Astrocyte of the cerebellum (primary cell): ENCODE results near the gene NDST4.

Source experiments
- DNase-seq: peaks from one replicate; pipeline ENCODE4 v3.0.0-alpha.2; 2011; ENCODE audit warnings: low read depth
- H3K4me3 ChIP-seq: 2 replicates; pipeline ENCODE4 v1.5.1; 2011; ENCODE audit warnings: mild to moderate bottlenecking, low read depth, low read length, moderate library complexity
- CTCF ChIP-seq: IDR thresholded peaks from 2 replicates; pipeline ENCODE4 v1.5.1; 2012; ENCODE audit warnings: low read length, low read depth, moderate library complexity, mild to moderate bottlenecking; ENCODE audit errors: missing control alignments
- in situ Hi-C: cut with HindIII; loops from 2 replicates; pipeline ENCODE4 v1.10.0; 2017; ENCODE audit warnings: low sequenced_read_pairs

The NDST4 gene

GRCh38 chr4:114830628-114831027 is 282.8 kb downstream of the NDST4 start:
- DNase-seq: no peak
- no peak overlapping the region for H3K4me3 ChIP-seq
- in situ Hi-C loops: no loop called here
- TF ChIP-seq CTCF: no peak

GRCh38 chr4:114827651-114828050 is 285.8 kb downstream of the NDST4 start:
- TF ChIP-seq CTCF: no peak
- DNase-seq: no peak
- in situ Hi-C loops: no loop called here
- no peak overlapping the region for H3K4me3 ChIP-seq

- no peak for TF ChIP-seq CTCF
- in situ Hi-C loops: no loop called here
- H3K4me3 ChIP-seq: no peak overlapping the region
- no peak for DNase-seq
These were observed 297.7 kb downstream of the NDST4 start for GRCh38 chr4:114815760-114816159.

GRCh38 chr4:114813961-114814360 is 299.5 kb downstream of the NDST4 start:
- no peak for TF ChIP-seq CTCF
- in situ Hi-C loops: no loop called here
- no peak overlapping the region for H3K4me3 ChIP-seq
- DNase-seq: no peak

GRCh38 chr4:114811564-114812301 is 301.7 kb downstream of the NDST4 start:
- no peak for TF ChIP-seq CTCF
- no peak for DNase-seq
- no peak overlapping the region for H3K4me3 ChIP-seq
- in situ Hi-C loops: no loop called here

GRCh38 chr4:114807759-114808404 is 305.5 kb downstream of the NDST4 start:
- DNase-seq: no peak
- no peak overlapping the region for H3K4me3 ChIP-seq
- TF ChIP-seq CTCF: peak; percentile 69
- in situ Hi-C loops: no loop called here
